HG03095 (cell line): ENCODE data around the gene TTLL11.
"Not testable (repeated sequence)": the region's sequence is repeated elsewhere in the genome, so short reads cannot be mapped to it uniquely, and the experiment has no call there.

ENCODE experiments used
- ATAC-seq: cut with Tn5 transposase; IDR thresholded peaks from one replicate; pipeline ENCODE4 v1.9.1; 2021; ENCODE audit warnings: moderate library complexity; ENCODE audit not compliant: unreplicated experiment

The TTLL11 gene

GRCh38 chr9:121807069-121807822 lies 285.9 kb downstream of the TTLL11 start:
- ATAC-seq, result no peak

- ATAC-seq, result no peak
Observed at GRCh38 chr9:121802753-121803152, 290.4 kb downstream of the TTLL11 start.

DNA sequence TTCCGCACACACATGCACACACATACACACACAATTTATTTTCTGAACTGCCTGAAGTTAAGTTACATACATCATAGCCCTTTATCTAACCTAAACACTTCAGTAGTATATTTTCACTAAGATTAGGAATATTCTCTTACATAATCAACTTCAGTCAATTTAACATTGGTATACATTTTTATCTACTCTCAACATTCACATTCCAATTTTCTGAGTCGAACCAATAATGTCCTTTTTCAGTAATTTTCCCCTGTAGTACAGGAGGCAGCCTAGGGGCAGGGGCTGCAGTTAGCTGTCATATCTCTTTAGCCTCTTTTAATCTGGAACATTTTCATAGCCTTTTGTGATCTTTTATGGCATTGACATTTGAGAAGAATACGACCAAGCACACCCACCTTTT lies 291.5 kb downstream of the TTLL11 start:
- no peak for ATAC-seq

DNA sequence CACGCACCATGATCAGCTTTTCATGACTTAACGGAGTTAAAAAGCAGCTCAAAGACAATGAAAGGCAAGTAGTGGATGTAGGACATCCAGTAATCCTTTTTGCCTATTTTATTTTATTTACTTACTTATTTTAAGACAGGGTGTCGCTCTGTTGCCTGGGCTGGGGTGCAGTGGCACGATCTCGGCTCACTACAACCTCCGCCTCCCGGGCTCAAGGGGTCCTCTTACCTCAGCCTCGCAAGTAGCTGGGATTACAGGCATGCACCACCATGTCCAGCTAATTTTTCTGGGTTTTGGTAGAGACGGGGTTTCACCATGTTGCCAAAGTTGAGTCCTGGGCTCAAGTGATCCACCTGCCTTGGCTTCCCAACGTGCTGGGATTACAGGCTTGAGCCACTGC lies 292.7 kb downstream of the TTLL11 start:
- ATAC-seq, result no peak

GRCh38 chr9:121798941-121799340 lies 294.2 kb downstream of the TTLL11 start:
- ATAC-seq, result no peak

- no peak for ATAC-seq
Observed at GRCh38 chr9:121797081-121797480, 296.0 kb downstream of the TTLL11 start.

GRCh38 chr9:121794334-121794733 lies 298.8 kb downstream of the TTLL11 start:
- ATAC-seq, result not testable (repeated sequence)

GRCh38 chr9:121792476-121792875 lies 300.6 kb downstream of the TTLL11 start:
- ATAC-seq, result not testable (repeated sequence)

- no peak for ATAC-seq
Observed at GRCh38 chr9:121790841-121791240, 302.3 kb downstream of the TTLL11 start.

GRCh38 chr9:121788686-121789366 lies 304.3 kb downstream of the TTLL11 start:
- no peak for ATAC-seq

GRCh38 chr9:121786998-121787422 lies 306.1 kb downstream of the TTLL11 start:
- no peak for ATAC-seq

DNA sequence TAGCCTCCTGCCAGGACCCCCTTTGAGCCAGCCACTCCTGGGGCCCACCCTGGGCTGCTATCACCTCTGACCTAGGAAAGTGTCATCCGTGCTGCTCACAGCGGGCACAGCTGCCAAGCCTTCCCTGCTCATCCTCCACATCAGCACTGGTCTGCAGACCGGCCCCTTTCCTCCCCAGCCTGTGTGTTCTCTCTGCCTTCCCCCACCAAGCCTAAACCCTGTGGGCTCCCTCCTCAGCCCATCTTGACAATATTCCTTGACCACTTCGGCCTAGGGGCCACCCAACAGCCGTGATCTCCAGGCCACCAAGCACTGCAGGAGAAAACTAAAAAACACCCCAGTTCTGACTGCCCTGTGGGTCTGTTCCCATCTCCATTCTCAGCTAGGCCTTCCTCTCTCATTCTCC lies 306.6 kb downstream of the TTLL11 start:
- no peak for ATAC-seq

DNA sequence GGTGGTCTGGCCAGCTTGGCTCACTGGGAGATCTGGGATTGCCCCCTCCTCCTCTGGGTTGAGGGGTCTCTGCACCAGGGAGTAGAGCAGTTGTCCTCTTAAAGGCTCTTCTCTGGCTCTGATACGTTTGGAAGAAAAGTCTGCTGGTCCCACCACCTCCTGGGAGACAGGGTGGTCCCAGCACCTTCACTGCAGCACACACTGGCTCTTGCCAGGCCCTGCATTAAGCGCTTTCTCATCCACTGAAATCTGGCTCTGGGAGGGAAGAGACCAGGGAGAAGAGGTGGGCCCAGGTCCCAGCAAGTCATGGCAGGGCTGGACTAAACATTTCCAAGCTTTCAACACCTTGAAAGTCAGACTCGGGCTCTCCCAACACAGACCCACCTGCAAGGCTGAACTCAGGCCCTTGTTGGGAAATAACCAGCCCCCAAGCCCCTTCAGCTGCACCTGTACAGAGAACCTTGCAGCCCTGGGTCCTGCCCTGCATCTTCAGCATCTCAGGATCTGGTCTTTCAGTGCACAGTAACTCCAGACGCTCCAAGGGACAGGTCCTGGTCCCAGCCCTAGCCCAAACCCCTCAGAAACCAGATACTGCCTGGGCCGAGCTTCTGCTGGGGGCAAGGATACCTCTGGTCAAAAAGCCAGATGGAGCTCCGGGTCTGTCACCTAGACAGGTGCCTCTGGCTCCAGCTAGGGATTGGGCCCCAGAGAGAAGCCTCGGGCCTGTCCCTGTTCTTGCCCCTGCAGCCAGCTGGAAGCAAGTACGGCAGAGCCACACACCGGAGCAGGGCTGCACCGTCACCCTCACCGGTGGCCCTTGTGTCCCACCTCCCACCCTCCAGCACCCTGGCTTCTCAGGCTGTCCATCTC lies 307.2 kb downstream of the TTLL11 start:
- ATAC-seq, result no peak

- ATAC-seq, result no peak
Observed at GRCh38 chr9:121784731-121785411, 308.2 kb downstream of the TTLL11 start.

GRCh38 chr9:121783521-121784507 lies 309.3 kb downstream of the TTLL11 start:
- ATAC-seq, result no peak

GRCh38 chr9:121783111-121783510 lies 310.0 kb downstream of the TTLL11 start:
- ATAC-seq, result no peak

- no peak for ATAC-seq
Observed at GRCh38 chr9:121782514-121783110, 310.5 kb downstream of the TTLL11 start.

DNA sequence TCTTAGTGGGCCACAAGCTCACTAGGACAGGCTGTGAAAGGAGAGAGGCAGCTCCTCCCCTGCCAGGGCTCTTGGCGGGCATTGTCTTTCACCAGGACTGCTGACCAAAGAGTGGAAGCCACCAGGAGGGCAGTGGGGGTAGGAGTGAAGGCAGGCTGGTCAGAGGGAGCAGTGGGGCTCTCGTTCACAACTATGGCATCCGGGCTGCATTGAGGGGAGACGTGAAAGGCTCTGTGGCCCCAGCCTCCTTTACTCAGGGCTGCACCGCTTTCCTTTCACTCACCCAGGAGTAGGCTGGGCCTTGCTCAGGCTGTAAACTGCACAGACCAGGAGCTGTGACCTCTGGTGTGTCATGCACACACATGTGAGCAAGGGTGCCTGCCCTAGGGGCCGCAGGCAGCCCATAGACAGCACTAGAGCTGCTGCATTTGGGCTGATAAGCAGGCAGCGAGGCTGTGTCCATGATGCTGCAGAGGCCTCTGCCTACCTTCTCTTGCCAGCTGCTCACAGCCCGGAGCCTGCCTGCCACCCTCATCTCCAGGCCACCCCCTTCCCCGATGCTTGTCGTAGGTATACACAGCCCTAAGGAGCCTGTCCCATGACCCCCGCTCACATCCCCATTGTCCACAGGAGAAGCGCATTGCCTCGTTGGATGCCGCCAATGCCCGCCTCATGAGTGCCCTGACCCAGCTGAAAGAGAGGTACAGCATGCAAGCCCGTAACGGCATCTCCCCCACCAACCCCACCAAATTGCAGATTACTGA lies 311.2 kb downstream of the TTLL11 start:
- no peak for ATAC-seq

DNA sequence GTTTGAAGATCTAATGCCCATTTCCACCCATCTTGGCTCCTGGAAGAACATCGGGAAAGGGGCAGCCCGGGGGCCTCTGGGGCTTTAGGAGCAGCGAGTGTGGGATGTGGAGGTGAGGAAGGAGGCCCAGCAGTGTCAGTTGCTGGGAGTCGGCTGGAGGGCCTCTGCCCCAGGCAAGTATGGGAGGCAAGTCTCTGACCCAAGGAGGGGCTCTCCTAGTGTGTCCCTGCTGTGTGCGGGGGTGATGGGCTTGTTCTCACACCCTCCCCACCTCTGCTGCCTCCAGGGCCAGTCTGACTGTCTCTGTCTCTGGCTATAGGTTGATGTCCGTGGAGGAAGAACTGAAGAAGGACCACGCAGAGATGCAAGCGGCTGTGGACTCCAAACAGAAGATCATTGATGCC lies 312.0 kb downstream of the TTLL11 start:
- no peak for ATAC-seq
